ENCODE results near the gene KRTAP1-5. TPM values are rescaled to one million over a fixed set of nuclear protein-coding genes. Genes with fewer than 3 reads are reported as not detected.

Gene KRTAP1-5
- total RNA-seq, 2 donors from 2014 or later: not detected

- ATAC-seq (ENCODE audit: insufficient number of reproducible peaks, low FRiP score, low read depth) (no peak), DNase-seq (ENCODE audit: low spot score) (no peak)
- no peaks in the 10 kb centered on the region for H3K27me3 ChIP-seq (replicated peaks; ENCODE audit: insufficient read depth)
- H3K9me3 ChIP-seq: no peaks in the 10 kb centered on the region
- no peak for TF ChIP-seq CTCF (IDR thresholded peaks at IDR 0.05)
- H3K36me3 ChIP-seq: no peaks in the 10 kb centered on the region
- H3K4me1 ChIP-seq (ENCODE audit: control insufficient read depth in 1 of 2, low read depth in 2 of 2): no peaks in the 10 kb centered on the region
- H3K27ac ChIP-seq: no peak overlapping the region
- no peak overlapping the region for H3K4me3 ChIP-seq
Measured at GRCh38 chr17:40993084-40993483, 33.9 kb downstream of the KRTAP1-5 start.

- Histone ChIP-seq H3K9me3 (no peaks in the 10 kb centered on the region), H3K4me3 (no peak overlapping the region), H3K27ac (no peak overlapping the region), H3K4me1 (ENCODE audit: control insufficient read depth in 1 of 2, low read depth in 2 of 2) (no peaks in the 10 kb centered on the region), H3K36me3 (no peaks in the 10 kb centered on the region), H3K27me3 (replicated peaks; ENCODE audit: insufficient read depth) (no peaks in the 10 kb centered on the region)
- no peak for DNase-seq (ENCODE audit: low spot score)
- no peak for TF ChIP-seq CTCF (IDR thresholded peaks at IDR 0.05)
- no peak for ATAC-seq (ENCODE audit: insufficient number of reproducible peaks, low FRiP score, low read depth)
Measured at GRCh38 chr17:40992666-40993065, 34.3 kb downstream of the KRTAP1-5 start.

- DNase-seq (ENCODE audit: low spot score): no peak
- Histone ChIP-seq H3K36me3 (no peaks in the 10 kb centered on the region), H3K27ac (no peak overlapping the region), H3K27me3 (replicated peaks; ENCODE audit: insufficient read depth) (no peaks in the 10 kb centered on the region), H3K4me3 (no peak overlapping the region), H3K4me1 (ENCODE audit: control insufficient read depth in 1 of 2, low read depth in 2 of 2) (no peaks in the 10 kb centered on the region), H3K9me3 (no peaks in the 10 kb centered on the region)
- no peak for TF ChIP-seq CTCF (IDR thresholded peaks at IDR 0.05)
- ATAC-seq (ENCODE audit: insufficient number of reproducible peaks, low FRiP score, low read depth): no peak
Measured at GRCh38 chr17:40986920-40987319, 40.1 kb downstream of the KRTAP1-5 start.

- H3K4me3 ChIP-seq: no peak within 1 kb of the TSS
- DNase-seq (ENCODE audit: low spot score) (no peak), ATAC-seq (ENCODE audit: insufficient number of reproducible peaks, low FRiP score, low read depth) (no peak)
- H3K27me3 ChIP-seq (replicated peaks; ENCODE audit: insufficient read depth): no peaks in the 10 kb centered on the region
- H3K9me3 ChIP-seq: no peaks in the 10 kb centered on the region
- no peak within 1 kb of the TSS for H3K27ac ChIP-seq
- TF ChIP-seq CTCF (IDR thresholded peaks at IDR 0.05): no peak
- no peaks in the 10 kb centered on the region for H3K36me3 ChIP-seq
- H3K4me1 ChIP-seq (ENCODE audit: control insufficient read depth in 1 of 2, low read depth in 2 of 2): peaks cover 0 to 3% of the 10 kb centered on the region in 2 donors
Measured at GRCh38 chr17:40984226-40984625, 42.8 kb downstream of the KRTAP1-5 start, which contains the start of gene KRT40. Gene KRT40 (minus strand): TSS chr17:40984326. CDS start chr17:40984273, 53 bp downstream.

GRCh38 chr17:40981115-40981514, 45.9 kb downstream of the KRTAP1-5 start:
- peaks cover 0 to 3% of the 10 kb centered on the region in 2 donors for H3K4me1 ChIP-seq (ENCODE audit: control insufficient read depth in 1 of 2, low read depth in 2 of 2)
- H3K4me3 ChIP-seq: no peak overlapping the region
- no peak for ATAC-seq (ENCODE audit: insufficient number of reproducible peaks, low FRiP score, low read depth)
- H3K36me3 ChIP-seq: no peaks in the 10 kb centered on the region
- no peaks in the 10 kb centered on the region for H3K9me3 ChIP-seq
- no peaks in the 10 kb centered on the region for H3K27me3 ChIP-seq (replicated peaks; ENCODE audit: insufficient read depth)
- DNase-seq (ENCODE audit: low spot score): no peak
- H3K27ac ChIP-seq: no peak overlapping the region
- no peak for TF ChIP-seq CTCF (IDR thresholded peaks at IDR 0.05)

Measured in thoracic aorta (tissue), 2 donors.